ENCODE measurements around the gene MAN1C1.
"Not testable (repeated sequence)": the region's sequence is repeated elsewhere in the genome, so short reads cannot be mapped to it uniquely, and the experiment has no call there.

MAN1C1 gene

GRCh38 chr1:25680701-25681100 is 64.1 kb downstream of the MAN1C1 start:
- DNase-seq (ENCODE audit: low read depth) = no peak

DNA sequence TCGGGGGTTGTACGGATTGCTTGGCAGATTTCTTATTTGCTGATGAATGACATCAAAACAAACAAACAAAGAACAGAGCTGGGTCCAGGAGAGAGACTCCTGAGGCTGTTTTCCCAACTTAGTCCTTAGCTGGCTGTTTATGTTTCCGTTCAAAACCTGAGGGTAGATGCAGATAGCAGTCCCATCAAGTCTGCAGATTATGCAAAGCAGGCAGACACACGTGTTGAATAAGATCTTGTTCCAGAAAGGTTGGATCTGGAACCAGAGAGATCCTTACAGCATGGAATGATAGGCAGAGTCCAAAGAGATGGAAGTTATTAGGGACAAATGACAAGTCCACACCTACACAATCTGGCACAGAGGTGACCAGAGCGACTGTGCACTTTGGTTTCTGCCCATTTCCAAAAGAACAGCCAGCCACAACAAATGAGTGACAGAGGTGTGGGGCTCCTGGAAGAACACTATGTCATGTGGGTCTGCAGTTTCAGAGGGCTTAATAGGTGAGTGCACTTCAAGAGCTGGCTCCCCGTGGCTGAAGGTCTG is 65.5 kb downstream of the MAN1C1 start:
- no peak for DNase-seq (ENCODE audit: low read depth)

DNA sequence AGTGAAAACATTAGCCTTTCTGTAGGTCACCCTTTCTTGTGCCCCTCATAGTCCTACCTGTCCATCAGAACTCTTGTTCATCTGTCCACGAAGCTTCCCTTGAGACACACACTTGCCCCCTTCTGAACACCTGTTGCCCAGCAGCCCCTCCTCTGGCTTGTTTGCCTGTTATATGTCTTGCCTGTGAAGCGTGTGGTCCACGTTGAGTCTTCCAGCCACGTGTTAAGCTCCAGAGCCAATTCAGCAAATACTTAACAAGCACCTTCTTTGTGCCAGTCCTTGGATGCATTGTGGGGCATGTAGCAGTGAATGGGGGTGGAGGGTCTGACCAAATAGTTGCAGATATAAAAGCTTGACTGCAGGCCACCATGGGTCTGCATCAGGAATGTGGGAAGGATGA is 66.6 kb downstream of the MAN1C1 start:
- no peak for DNase-seq (ENCODE audit: low read depth)

GRCh38 chr1:25683731-25684130 is 67.1 kb downstream of the MAN1C1 start:
- DNase-seq (ENCODE audit: low read depth) = no peak

GRCh38 chr1:25684216-25684965 is 67.8 kb downstream of the MAN1C1 start:
- no peak for DNase-seq (ENCODE audit: low read depth)

DNA sequence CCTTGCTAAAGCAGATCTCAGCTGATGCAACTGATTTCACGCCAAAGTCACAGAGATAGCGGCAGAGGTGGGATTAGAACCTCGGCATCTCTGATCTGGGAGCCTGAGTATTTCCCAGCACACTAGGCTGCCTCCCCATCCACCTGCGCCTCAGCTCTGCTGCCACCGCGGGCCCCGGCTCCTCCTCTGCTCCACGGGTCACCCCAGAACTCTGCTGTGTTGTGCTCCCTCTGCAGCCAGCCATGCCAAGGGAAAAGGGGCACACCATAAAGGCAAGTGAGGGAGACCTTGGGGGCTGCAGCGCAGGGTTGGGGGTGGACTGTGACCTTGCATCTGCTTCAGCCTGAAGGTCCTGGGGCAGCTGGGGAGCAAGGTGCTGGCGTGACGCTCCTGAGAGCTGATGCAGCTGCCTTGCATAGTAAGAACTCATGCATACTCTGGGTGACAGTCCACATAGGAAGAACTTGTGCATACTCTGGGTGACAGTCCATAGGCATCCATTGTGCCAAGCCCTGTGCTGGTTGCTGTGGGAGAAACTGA is 68.7 kb downstream of the MAN1C1 start:
- no peak for DNase-seq (ENCODE audit: low read depth)

DNA sequence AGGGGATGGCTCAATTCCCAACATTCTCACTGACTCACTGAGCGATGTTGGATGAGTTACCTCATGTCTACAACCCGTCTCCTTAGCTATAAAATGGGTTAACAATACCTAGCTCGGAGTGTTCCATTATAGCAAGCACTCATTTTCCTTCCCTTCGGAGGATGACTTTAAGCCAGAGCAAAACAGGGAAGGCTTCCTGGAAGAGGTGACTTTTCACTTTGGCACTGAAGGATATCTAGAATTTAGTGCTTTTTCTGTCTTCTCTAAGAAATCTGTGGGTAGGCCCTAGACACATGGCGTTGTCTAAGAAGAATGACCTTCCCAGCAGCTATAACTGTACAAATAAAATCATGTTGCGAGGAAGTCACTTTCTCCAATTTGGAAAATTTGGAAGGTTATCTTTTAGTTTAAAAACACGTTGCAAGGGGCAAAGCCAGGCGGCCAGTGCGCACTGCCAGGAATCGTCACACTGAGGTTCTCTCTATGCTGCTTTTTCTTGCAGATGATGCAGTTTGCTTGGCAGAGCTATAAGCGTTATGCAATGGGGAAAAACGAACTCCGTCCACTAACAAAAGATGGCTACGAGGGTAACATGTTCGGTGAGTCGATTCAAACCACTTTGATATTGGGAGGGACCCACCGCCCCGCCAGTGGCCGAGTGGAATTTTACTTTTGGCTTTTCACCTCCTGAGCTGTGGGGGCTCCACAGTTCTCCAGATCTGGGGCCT is 69.5 kb downstream of the MAN1C1 start:
- DNase-seq (ENCODE audit: low read depth) = no peak

DNA sequence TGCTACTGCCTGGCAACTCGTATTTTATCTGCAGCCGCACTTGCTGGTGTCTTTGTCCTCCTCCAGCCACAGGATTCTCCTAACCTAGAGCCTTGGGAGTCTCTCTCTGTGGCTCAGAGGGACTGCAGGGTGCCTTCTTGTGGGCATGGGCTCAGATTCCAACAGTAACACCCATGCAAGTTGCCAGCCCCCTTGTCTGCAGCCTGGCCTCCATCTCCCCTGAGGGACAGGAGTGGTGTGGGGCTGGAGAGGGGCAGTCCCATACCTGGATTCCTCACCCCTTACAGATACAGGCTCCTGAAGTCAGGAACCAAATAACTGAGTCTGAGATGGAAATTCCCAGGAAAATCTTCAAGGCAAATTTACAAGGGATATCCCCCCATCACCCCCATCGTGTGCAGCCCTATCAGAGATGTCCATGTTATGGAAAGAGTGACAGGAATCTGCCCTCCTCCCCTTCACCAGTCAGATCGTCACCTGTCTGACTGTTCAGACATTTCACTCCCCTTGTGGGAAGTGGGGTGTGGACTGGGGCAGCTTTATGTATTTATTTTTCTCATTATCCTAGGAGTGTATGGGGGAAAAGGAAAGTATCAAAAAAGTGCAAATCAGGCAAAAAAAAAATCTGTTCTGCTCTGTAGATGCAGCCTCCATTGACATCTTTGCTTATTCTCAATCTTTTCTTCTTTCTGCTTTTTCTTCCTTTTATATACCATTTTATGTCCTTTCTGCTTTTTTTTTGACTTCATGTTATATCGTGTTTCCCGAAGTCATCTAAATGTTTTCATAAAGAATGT is 70.8 kb downstream of the MAN1C1 start:
- DNase-seq (ENCODE audit: low read depth) = no peak

DNA sequence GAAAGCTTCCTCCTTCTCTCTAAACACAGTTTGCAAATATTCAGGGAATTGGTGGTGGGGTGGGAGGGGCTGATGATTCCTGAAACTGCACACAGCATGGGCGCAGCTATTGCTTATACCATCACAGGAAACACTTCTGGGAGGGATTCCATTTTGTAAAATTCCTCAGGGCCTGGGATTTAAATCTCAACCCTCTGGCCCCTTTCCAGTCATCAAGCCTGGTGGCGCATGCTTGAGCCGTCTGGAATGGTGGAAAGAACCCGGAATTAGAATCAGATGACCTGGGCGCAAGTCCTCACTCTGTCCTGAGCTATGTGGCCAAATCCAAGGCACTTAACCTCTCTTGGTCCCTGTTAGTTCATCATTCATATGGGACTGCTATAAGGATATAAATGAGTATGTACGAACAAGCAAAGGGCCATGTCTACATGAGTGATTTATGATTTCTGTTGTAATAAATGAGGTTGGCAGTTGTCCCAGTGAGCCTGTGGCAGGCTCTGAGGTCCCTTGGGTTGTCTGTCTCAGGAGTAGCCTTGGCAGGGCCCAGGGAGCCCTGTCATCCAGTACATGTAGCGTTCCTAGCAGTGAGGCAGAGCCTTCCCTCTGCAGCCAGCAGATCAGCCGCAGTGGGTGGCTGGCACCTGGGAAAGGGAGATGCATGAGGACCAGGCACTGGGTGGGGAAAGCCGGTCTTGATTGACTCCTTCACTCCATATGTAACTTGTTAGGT is 72.0 kb downstream of the MAN1C1 start:
- no peak for DNase-seq (ENCODE audit: low read depth)

- no peak for DNase-seq (ENCODE audit: low read depth)
Observed at GRCh38 chr1:25689686-25690381, 73.2 kb downstream of the MAN1C1 start.

- DNase-seq (ENCODE audit: low read depth) = no peak
Observed at GRCh38 chr1:25690396-25690956, 73.9 kb downstream of the MAN1C1 start.

- no peak for DNase-seq (ENCODE audit: low read depth)
Observed at GRCh38 chr1:25691211-25691610, 74.6 kb downstream of the MAN1C1 start.

DNA sequence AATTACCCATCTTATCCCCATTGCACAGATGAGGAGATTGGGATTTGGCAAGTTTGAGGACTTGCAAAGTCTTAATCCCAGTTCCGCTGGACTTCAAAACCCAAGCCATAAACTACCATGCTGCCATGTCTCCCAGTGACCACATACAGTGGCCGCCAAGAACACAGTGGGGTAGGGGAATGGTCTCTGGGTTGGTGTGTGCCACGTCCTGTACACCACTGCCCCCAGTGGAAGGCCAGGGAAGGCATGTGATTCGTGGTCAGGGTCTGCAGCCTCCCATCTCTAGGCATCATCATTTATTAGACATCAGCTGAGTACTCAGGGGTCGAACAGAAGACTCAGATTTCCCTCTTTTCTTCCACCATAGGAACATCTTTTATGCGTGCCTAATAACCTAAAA is 76.0 kb downstream of the MAN1C1 start:
- no peak for DNase-seq (ENCODE audit: low read depth)

GRCh38 chr1:25694167-25695007 is 77.8 kb downstream of the MAN1C1 start:
- no peak for DNase-seq (ENCODE audit: low read depth)

- no peak for DNase-seq (ENCODE audit: low read depth)
Observed at GRCh38 chr1:25695090-25695770, 78.6 kb downstream of the MAN1C1 start.

GRCh38 chr1:25695771-25696311 is 79.2 kb downstream of the MAN1C1 start:
- no peak for DNase-seq (ENCODE audit: low read depth)

DNA sequence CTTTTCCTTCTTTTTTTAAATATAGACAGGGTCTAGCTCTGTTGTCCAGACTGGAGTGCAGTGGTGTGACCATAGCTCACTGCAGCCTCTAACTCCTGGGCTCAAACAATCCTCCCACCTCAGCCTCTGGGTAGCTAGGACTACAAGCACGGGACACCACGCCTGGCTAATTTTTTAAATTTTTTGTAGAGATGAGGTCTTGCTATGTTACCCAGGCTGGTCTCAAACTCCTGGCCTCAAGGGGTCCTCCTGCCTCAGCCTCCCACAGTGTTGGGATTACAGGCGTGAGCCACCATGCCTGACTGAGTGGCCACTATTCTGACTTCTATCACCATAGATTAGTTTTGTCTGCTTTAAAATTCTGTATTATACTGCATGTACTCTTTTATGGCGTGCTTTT is 80.1 kb downstream of the MAN1C1 start:
- not testable (repeated sequence) for DNase-seq (ENCODE audit: low read depth)

GRCh38 chr1:25697435-25698217 is 81.0 kb downstream of the MAN1C1 start:
- DNase-seq (ENCODE audit: low read depth) = no peak
